ENCODE results near the gene HUWE1.

- no peak for TF ChIP-seq PHF8 (IDR thresholded peaks at IDR 0.05; ENCODE audit: borderline replicate concordance, low read depth)
- TF ChIP-seq CTCF (IDR thresholded peaks at IDR 0.05) = no peak
- no peak for TF ChIP-seq ZFP36 (IDR thresholded peaks at IDR 0.05; ENCODE audit: borderline replicate concordance, partially characterized antibody)
- TF ChIP-seq CHD2 (IDR thresholded peaks at IDR 0.05; ENCODE audit: low read length, partially characterized antibody) = no peak
- TF ChIP-seq POLR2A (IDR thresholded peaks at IDR 0.05; ENCODE audit: low read length) = no peak
- TF ChIP-seq HOXA7 (CRISPR knock-in tag; IDR thresholded peaks at IDR 0.05) = no peak
- TF ChIP-seq, protein P1, sequence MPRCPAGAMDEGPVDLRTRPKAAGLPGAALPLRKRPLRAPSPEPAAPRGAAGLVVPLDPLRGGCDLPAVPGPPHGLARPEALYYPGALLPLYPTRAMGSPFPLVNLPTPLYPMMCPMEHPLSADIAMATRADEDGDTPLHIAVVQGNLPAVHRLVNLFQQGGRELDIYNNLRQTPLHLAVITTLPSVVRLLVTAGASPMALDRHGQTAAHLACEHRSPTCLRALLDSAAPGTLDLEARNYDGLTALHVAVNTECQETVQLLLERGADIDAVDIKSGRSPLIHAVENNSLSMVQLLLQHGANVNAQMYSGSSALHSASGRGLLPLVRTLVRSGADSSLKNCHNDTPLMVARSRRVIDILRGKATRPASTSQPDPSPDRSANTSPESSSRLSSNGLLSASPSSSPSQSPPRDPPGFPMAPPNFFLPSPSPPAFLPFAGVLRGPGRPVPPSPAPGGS (IDR thresholded peaks at IDR 0.05) = no peak
- no peak for TF ChIP-seq CBX2 (IDR thresholded peaks at IDR 0.05; ENCODE audit: borderline replicate concordance, low read depth)
- TF ChIP-seq PBX3 (IDR thresholded peaks at IDR 0.05) = no peak
- TF ChIP-seq MYC (IDR thresholded peaks at IDR 0.05; ENCODE audit: borderline replicate concordance, low read length) = no peak
- TF ChIP-seq BHLHE40 (IDR thresholded peaks at IDR 0.05; ENCODE audit: low read depth, low read length) = no peak
- no peak for TF ChIP-seq SMC3 (IDR thresholded peaks at IDR 0.05)
Observed at GRCh38 chrX:53729751-53730150, 43.2 kb upstream of the HUWE1 start.
